B cell (primary cell): ENCODE results near the gene TTPAL. TPM values are rescaled to one million over a fixed set of nuclear protein-coding genes. Genes with fewer than 3 reads are reported as not detected.
A peak's percentile ranks its signal among the peaks of the same experiment; 100 is the strongest.

Experiments
- ATAC-seq: fragments of 200-7000 bp; cut with Tn5 transposase; one replicate; pipeline ENCODE4 v1.10.0; 2021; ENCODE audit warnings: low read depth, mild to moderate bottlenecking, moderate number of reproducible peaks, moderate library complexity
- CTCF ChIA-PET: fragments of 350-600 bp; sonication (Branson Sonifier 250); formaldehyde crosslinking; loops from one replicate; lab custom pipeline; 2021; ENCODE audit warnings: antibody characterized with exemption, inconsistent platforms; lab: Charles Lee
- POLR2A ChIA-PET: fragments of 350-600 bp; sonication (Branson Sonifier 250); formaldehyde crosslinking; loops from one replicate; lab custom pipeline; 2021; ENCODE audit warnings: antibody characterized with exemption; lab: Charles Lee
- DNase-seq: peaks from one replicate; pipeline ENCODE4 v3.0.0; 2013
- H2AFZ ChIP-seq: 2 replicates; pipeline ENCODE4 v1.6.1; 2012; ENCODE audit warnings: mild to moderate bottlenecking, low read depth, low read length; ENCODE audit not compliant: insufficient read depth, poor library complexity, severe bottlenecking
- H3K27ac ChIP-seq, 2 donors: 1 replicate in 1 of 2; 2 replicates in 1 of 2; pipeline ENCODE4 v1.5.1; 2012 to 2013; ENCODE audit warnings: low read length in 2 of 2, mild to moderate bottlenecking in 2 of 2, moderate library complexity in 1 of 2
- H3K27me3 ChIP-seq, 4 experiments: fragments of 200-600 bp in 1 of 4; sonication (generic) in 1 of 4; replicated peaks in 1 of 4; 1 replicate in 2 of 4; 2 replicates in 2 of 4; pipeline versions ENCODE4 v1.6.1 to v1.7.0; 2013 to 2016; ENCODE audit warnings: low read length in 3 of 4, mild to moderate bottlenecking in 2 of 4, mixed read lengths in 1 of 4, moderate library complexity in 1 of 4; ENCODE audit not compliant: insufficient read depth in 4 of 4, control insufficient read depth in 3 of 4; ENCODE audit errors: control extremely low read depth in 1 of 4
- H3K36me3 ChIP-seq, 2 experiments: replicated peaks in 1 of 2; 1 replicate in 1 of 2; 2 replicates in 1 of 2; pipeline versions ENCODE4 v1.6.1 to v1.7.1; 2013; ENCODE audit warnings: low read length in 1 of 2; ENCODE audit not compliant: insufficient read depth in 2 of 2, control insufficient read depth in 1 of 2; ENCODE audit errors: control extremely low read depth in 1 of 2, extremely low read depth in 1 of 2
- H3K4me1 ChIP-seq, 2 donors: fragments of 200-600 bp in 1 of 2; sonication (generic) in 1 of 2; 1 replicate in 1 of 2; 2 replicates in 1 of 2; pipeline versions ENCODE4 v1.5.1 to v1.6.1; 2013 to 2017; ENCODE audit warnings: low read length in 2 of 2; ENCODE audit not compliant: control insufficient read depth in 2 of 2, insufficient read depth in 2 of 2
- H3K4me2 ChIP-seq: replicated peaks from 2 replicates; pipeline ENCODE3; 2012; ENCODE audit warnings: mild to moderate bottlenecking, low read depth, low read length; ENCODE audit not compliant: poor library complexity, severe bottlenecking
- H3K4me3 ChIP-seq, 5 experiments: fragments of 200-600 bp in 1 of 5; sonication (generic) in 1 of 5; 1 replicate in 3 of 5; 2 replicates in 2 of 5; pipeline versions ENCODE4 v1.5.1 to v1.7.0; 2011 to 2016; ENCODE audit warnings: low read length in 4 of 5, mild to moderate bottlenecking in 4 of 5, low read depth in 2 of 5, control low read depth in 1 of 5, moderate library complexity in 1 of 5; ENCODE audit not compliant: insufficient read depth in 1 of 5; ENCODE audit errors: control extremely low read depth in 1 of 5, extremely low read depth in 1 of 5
- H3K79me2 ChIP-seq: fragments of 200-600 bp; sonication (generic); one replicate; pipeline ENCODE4 v1.6.0; 2016; ENCODE audit warnings: low read length; ENCODE audit not compliant: control insufficient read depth, insufficient read depth
- H3K9ac ChIP-seq: fragments of 200-600 bp; sonication (generic); 2 replicates; pipeline ENCODE4 v1.6.1; 2017; ENCODE audit warnings: mild to moderate bottlenecking, low read length, moderate library complexity
- H3K9me3 ChIP-seq, 3 donors: one replicate each; pipeline versions ENCODE4 v1.6.1 to v1.7.1; 2013; ENCODE audit warnings: low read length in 2 of 3; ENCODE audit not compliant: control insufficient read depth in 2 of 3, insufficient read depth in 1 of 3; ENCODE audit errors: control extremely low read depth in 1 of 3
- H4K20me1 ChIP-seq: 2 replicates; pipeline ENCODE4 v1.6.0; 2012; ENCODE audit warnings: mild to moderate bottlenecking, low read length; ENCODE audit not compliant: insufficient read depth, control insufficient read depth, poor library complexity, severe bottlenecking
- H3K27ac Mint-ChIP-seq: one replicate; pipeline ENCODE4 v1.8.0; 2021; ENCODE audit warnings: mixed read lengths
- H3K27me3 Mint-ChIP-seq: one replicate; pipeline ENCODE4 v1.8.0; 2021; ENCODE audit warnings: mixed read lengths
- H3K4me1 Mint-ChIP-seq: one replicate; pipeline ENCODE4 v1.8.0; 2021; ENCODE audit warnings: mixed read lengths
- H3K4me3 Mint-ChIP-seq: one replicate; pipeline ENCODE4 v1.8.0; 2021; ENCODE audit warnings: mixed read lengths
- H3K9me3 Mint-ChIP-seq: one replicate; pipeline ENCODE4 v1.8.0; 2022; ENCODE audit warnings: mixed read lengths; ENCODE audit not compliant: insufficient read depth
- EZH2 ChIP-seq: IDR thresholded peaks from 2 replicates; pipeline ENCODE4 v1.6.1; 2012; ENCODE audit warnings: borderline replicate concordance, low read depth, mild to moderate bottlenecking, moderate library complexity, low read length; ENCODE audit not compliant: insufficient read depth, poor library complexity, severe bottlenecking
- WGBS: methylation state at CpG from one replicate; pipeline ENCODE4 v1.1.5; 2013; ENCODE audit warnings: missing lambda C conversion rate; ENCODE audit not compliant: insufficient coverage; 5-methylcytosine and 5-hydroxymethylcytosine counted together
- intact Hi-C: fragments of 100-400 bp; cut with micrococcal nuclease; formaldehyde crosslinking; loops from one replicate; pipeline ENCODE4 v1.10.0; 2022
- polyA plus RNA-seq: library from polyadenylated mRNA; depleted of rRNA; stranded (reverse); fragments of >200 nt; gene quantifications from 2 replicates; pipeline ENCODE4 v1.2.3, GENCODE V29; 2012
- total RNA-seq, 2 donors: library from RNA; stranded (reverse); fragments of 120-200 nt in 1 of 2; gene quantifications; 1 replicate in 1 of 2; 2 replicates in 1 of 2; pipeline versions ENCODE4 v1.2.3 to v1.2.4, GENCODE V29; 2013 to 2022
- TF ChIP-seq, protein P1 (sequence below): fragments of 200-600 bp; IDR thresholded peaks from one replicate; pipeline ENCODE4 v1.8.0; 2022; ENCODE audit warnings: antibody characterized with exemption, mild to moderate bottlenecking

The TTPAL gene
- total and polyA plus RNA-seq, 2 donors (not counting 1 experiment from before 2014, with no cell fraction given): 4.0 to 26.8 TPM

DNA sequence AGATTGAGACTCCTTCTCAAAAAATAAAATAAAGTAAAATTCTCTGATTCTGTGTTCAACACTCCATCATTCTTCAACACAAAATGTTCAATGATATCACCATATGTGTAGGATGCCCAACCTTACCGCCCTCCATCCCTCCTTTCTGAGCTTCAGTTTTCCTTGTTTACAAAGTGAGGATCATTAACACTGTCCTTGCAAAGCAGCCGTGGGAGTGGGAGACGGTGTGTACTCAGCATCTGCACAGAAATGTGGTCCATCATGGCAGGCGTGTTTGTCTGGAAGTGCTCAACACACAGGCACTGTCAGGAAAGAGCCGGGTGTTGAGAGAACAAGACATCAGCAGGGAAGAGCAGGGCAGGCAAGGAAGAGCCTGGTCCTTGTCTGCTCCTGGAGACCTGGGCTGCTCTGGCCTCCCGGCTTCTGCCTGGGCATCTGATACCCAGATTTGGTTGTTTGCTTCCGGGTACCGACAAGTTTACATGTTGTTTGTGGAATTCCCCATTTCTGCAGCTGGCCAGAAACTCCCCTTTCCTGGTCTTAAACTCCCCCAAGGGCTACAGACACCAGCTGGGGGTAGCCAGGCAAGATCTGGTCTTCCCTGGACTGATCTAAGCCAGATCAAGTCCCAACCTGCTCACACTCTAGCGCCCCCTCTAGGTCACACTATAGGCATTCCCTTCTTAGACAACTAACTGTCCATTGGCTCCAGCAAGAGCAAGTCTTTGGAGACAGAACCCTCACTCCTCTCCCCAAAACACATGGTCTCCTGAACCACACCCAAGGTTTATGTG lies 26.7 kb upstream of the TTPAL start:
- no peak for ATAC-seq
- Mint-ChIP-seq H3K4me1 (peaks cover 3% of the 10 kb centered on the region), H3K9me3 (no peaks in the 10 kb centered on the region), H3K27me3 (peaks cover 9% of the 10 kb centered on the region), H3K27ac (no peak overlapping the region), H3K4me3 (no peak overlapping the region)
- Histone ChIP-seq H4K20me1 (no peaks in the 10 kb centered on the region), H3K4me3 (no peak overlapping the region), H3K4me2 (no peak overlapping the region), H3K79me2 (no peaks in the 10 kb centered on the region), H3K27me3 (peaks cover 0 to 2% (median 0%) of the 10 kb centered on the region in 4 experiments), H3K9ac (no peak overlapping the region), H3K27ac (no peak overlapping the region), H3K36me3 (no peaks in the 10 kb centered on the region), H2AFZ (no peak overlapping the region), H3K4me1 (no peaks in the 10 kb centered on the region), H3K9me3 (no peaks in the 10 kb centered on the region)
- intact Hi-C loops: no loop called here
- DNase-seq: peak; percentile 31
- POLR2A ChIA-PET: no interaction called here
- 78% methylated on average over 9 of the region's 9 CpGs for WGBS
- CTCF ChIA-PET: no interaction called here
- TF ChIP-seq, protein P1, sequence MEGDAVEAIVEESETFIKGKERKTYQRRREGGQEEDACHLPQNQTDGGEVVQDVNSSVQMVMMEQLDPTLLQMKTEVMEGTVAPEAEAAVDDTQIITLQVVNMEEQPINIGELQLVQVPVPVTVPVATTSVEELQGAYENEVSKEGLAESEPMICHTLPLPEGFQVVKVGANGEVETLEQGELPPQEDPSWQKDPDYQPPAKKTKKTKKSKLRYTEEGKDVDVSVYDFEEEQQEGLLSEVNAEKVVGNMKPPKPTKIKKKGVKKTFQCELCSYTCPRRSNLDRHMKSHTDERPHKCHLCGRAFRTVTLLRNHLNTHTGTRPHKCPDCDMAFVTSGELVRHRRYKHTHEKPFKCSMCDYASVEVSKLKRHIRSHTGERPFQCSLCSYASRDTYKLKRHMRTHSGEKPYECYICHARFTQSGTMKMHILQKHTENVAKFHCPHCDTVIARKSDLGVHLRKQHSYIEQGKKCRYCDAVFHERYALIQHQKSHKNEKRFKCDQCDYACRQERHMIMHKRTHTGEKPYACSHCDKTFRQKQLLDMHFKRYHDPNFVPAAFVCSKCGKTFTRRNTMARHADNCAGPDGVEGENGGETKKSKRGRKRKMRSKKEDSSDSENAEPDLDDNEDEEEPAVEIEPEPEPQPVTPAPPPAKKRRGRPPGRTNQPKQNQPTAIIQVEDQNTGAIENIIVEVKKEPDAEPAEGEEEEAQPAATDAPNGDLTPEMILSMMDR: peak; percentile 24
- TF ChIP-seq EZH2: no peak

DNA sequence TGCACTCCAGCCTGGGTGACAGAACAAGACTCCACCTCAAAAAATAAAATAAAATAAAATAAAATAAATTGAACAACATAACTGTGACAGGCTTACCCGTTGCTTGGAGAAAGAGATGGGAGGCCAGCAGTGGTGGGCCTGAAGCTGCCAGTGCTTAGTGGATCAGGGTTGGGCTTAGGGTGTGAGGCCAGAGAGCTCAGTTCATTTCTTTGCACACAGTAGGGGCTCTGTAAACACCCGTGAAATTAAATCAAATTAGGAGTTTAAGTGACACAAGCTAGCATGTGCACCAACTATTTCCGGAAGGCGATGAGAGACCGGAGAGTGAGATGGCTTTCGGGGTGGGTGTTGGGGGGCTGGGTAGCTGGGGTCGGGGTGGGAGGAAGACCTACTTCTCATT lies 25.8 kb upstream of the TTPAL start:
- Histone ChIP-seq H3K9me3 (no peaks in the 10 kb centered on the region), H3K27ac (no peak overlapping the region), H3K4me2 (no peak overlapping the region), H3K9ac (no peak overlapping the region), H3K27me3 (peaks cover 0 to 2% (median 0%) of the 10 kb centered on the region in 4 experiments), H3K36me3 (no peaks in the 10 kb centered on the region), H4K20me1 (no peaks in the 10 kb centered on the region), H3K4me1 (no peaks in the 10 kb centered on the region), H2AFZ (no peak overlapping the region), H3K79me2 (no peaks in the 10 kb centered on the region), H3K4me3 (no peak overlapping the region)
- peaks cover 9% of the 10 kb centered on the region for H3K27me3 Mint-ChIP-seq
- H3K4me1 Mint-ChIP-seq: peaks cover 3% of the 10 kb centered on the region
- no peaks in the 10 kb centered on the region for H3K9me3 Mint-ChIP-seq
- CTCF ChIA-PET: interaction anchor here (1.2 kb wide), 1 partner anchor 10 kb away, joined by 4 read pairs; no protein-coding TSS in a partner anchor
- DNase-seq (no peak), ATAC-seq (no peak)
- H3K27ac Mint-ChIP-seq: no peak overlapping the region
- no peak overlapping the region for H3K4me3 Mint-ChIP-seq
- WGBS: 93% methylated on average over 6 of the region's 7 CpGs
- no peak for TF ChIP-seq EZH2
- TF ChIP-seq, protein P1: no peak
- intact Hi-C loops: no loop called here
- POLR2A ChIA-PET: no interaction called here
